Measurements from ENCODE around the gene DYNLT2. TPM values are rescaled to one million over a fixed set of nuclear protein-coding genes. Genes with fewer than 3 reads are reported as not detected.

DYNLT2 gene
- total and polyA plus RNA-seq, 7 donors = 0.46 to 2.2 (median 1.9) TPM

- intact Hi-C loops (cut with DNase I) = loop anchor here (5.0 kb wide), 1 partner anchor 500 kb away; the partner anchor contains the start of gene DLL1
- 89 to 90% methylated on average over 21 of the region's 21 CpGs for WGBS, 2 donors
These were observed 41.1 kb upstream of the DYNLT2 start for GRCh38 chr6:169792306-169793015.

GRCh38 chr6:169791721-169792131, 40.4 kb upstream of the DYNLT2 start:
- 71 to 85% methylated on average over 6 of the region's 6 CpGs for WGBS, 2 donors
- TF ChIP-seq POLR2A (IDR thresholded peaks at IDR 0.05) (no peak), CTCF (IDR thresholded peaks at IDR 0.05) (no peak)
- no peak for DNase-seq
- H3K4me3 ChIP-seq = no peak overlapping the region
- no peaks in the 10 kb centered on the region for H3K36me3 ChIP-seq
- no peaks in the 10 kb centered on the region for H3K27me3 ChIP-seq
- H3K27ac ChIP-seq = no peak overlapping the region
- intact Hi-C loops (cut with DNase I) = loop anchor here (2.0 to 5.0 kb wide), 2 partner anchors 501 to 739 kb away; partner anchors contain the start of gene DLL1
- no peaks in the 10 kb centered on the region for H3K9me3 ChIP-seq
- H3K4me1 ChIP-seq = peaks cover 0 to 15% (median 11%) of the 10 kb centered on the region in 4 donors

More at GRCh38 chr6:169792306-169793015, 41.1 kb upstream of the DYNLT2 start:
- DNase-seq = no peak
- Histone ChIP-seq H3K27me3 (no peaks in the 10 kb centered on the region), H3K9me3 (no peaks in the 10 kb centered on the region), H3K36me3 (no peaks in the 10 kb centered on the region), H3K4me3 (no peak overlapping the region), H3K27ac (no peak overlapping the region), H3K4me1 (peaks cover 0 to 15% (median 11%) of the 10 kb centered on the region in 4 donors)
- TF ChIP-seq EP300 (IDR thresholded peaks at IDR 0.05) (no peak), POLR2AphosphoS5 (IDR thresholded peaks at IDR 0.05) (no peak), CTCF (IDR thresholded peaks at IDR 0.05) (no peak)

GRCh38 chr6:169789944-169790927, 38.9 kb upstream of the DYNLT2 start:
- TF ChIP-seq CTCF (IDR thresholded peaks at IDR 0.05) (peak; percentile 87 to 98 (median 96)), POLR2AphosphoS5 (IDR thresholded peaks at IDR 0.05) (peak in 2 of 4 donors; percentile 9 to 12), POLR2A (IDR thresholded peaks at IDR 0.05) (no peak), EP300 (IDR thresholded peaks at IDR 0.05) (no peak)
- Histone ChIP-seq H3K4me3 (peak overlapping the region; percentile 18 to 52 (median 48)), H3K9me3 (no peaks in the 10 kb centered on the region), H3K27ac (peak overlapping the region; percentile 76 to 85 (median 79)), H3K36me3 (no peaks in the 10 kb centered on the region), H3K27me3 (no peaks in the 10 kb centered on the region), H3K4me1 (peaks cover 0 to 15% (median 11%) of the 10 kb centered on the region in 4 donors)
- intact Hi-C loops (cut with DNase I) = loop anchor here (2.0 to 5.0 kb wide), 2 partner anchors 502 to 741 kb away; partner anchors contain the start of gene DLL1
- whole genome bisulfite sequencing, 2 donors = 1 to 2% methylated on average over 61 of the region's 61 CpGs
- DNase-seq = peak; percentile 90

- DNase-seq = no peak
- H3K9me3 ChIP-seq = no peaks in the 10 kb centered on the region
- H3K27me3 ChIP-seq = no peaks in the 10 kb centered on the region
- intact Hi-C loops (cut with DNase I) = no loop called here
- 64 to 72% methylated on average over 24 of the region's 24 CpGs for whole genome bisulfite sequencing, 2 donors
- no peaks in the 10 kb centered on the region for H3K36me3 ChIP-seq
- TF ChIP-seq CTCF (IDR thresholded peaks at IDR 0.05) (no peak), POLR2AphosphoS5 (IDR thresholded peaks at IDR 0.05) (no peak), EP300 (IDR thresholded peaks at IDR 0.05) (no peak), POLR2A (IDR thresholded peaks at IDR 0.05) (no peak)
- peak overlapping the region; percentile 76 to 85 (median 79) for H3K27ac ChIP-seq
- H3K4me1 ChIP-seq = peaks cover 0 to 15% (median 11%) of the 10 kb centered on the region in 4 donors
- H3K4me3 ChIP-seq = peak overlapping the region; percentile 18 to 52 (median 48)
These were observed 38.0 kb upstream of the DYNLT2 start for GRCh38 chr6:169789146-169789943.
